ENCODE results near the gene PINLYP. TPM values are rescaled to one million over a fixed set of nuclear protein-coding genes. Genes with fewer than 3 reads are reported as not detected.

PINLYP gene
- polyA plus RNA-seq, 2 of the 4 experiments (the other 2 are of a cell fraction), result 0.27 TPM; not detected in 1

DNA sequence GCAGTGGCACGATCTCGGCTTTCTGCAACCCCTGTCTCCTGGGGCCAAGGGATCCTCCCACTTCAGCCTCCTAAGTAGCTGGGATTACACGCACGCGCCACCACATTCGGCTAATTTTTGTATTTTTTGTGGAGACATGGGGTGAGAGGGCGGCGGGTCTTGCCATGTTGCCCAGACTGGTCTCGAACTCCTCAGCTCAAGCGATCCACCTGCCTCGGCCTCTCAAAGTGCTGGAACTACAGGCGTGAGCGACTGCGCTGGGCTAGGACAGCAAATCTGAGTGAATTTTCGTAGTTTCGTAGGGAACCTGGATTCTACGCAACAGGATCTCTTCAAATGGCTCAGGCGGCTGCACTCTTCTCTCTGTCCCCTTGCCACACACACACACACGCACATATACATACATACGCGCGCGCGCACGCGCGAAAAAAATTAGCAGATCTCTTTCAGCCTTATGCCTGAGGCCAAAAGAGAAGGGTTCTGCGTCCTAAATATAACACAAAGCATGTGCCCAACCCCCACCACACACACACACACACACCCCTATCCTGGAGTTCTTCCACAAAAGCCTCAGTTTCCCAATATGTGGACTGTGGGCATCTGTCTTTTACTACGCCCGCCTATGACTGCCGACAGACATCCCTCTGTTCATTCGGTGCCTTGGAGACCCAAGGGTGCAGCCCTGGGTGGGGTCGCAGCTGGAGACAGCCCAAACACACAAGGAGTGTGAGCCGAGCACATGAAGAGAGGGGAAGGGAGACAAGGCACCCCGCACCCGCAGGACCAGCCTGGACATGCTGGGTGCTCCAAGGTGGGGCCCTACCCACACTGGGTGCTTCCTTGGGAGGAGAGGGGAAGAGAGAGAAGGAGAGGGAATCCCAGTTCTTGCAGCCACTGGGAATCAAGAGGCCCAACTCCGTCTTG lies 616 bp downstream of the PINLYP start:
- Histone ChIP-seq H3K4me1 (peaks cover 11% of the 10 kb centered on the region), H3K4me3 (peak overlapping the region; percentile 84), H3K27ac (peak overlapping the region; percentile 74 to 86), H3K9me3 (no peaks in the 10 kb centered on the region), H3K4me2 (peak overlapping the region; percentile 95)
- 82% methylated on average over 37 of the region's 37 CpGs for WGBS (ENCODE audit: missing lambda C conversion rate)
- DNase-seq (ENCODE audit: low read depth in 1 of 2, low spot score in 1 of 2) (no peak), ATAC-seq (peak in 1 of 2 experiments; percentile 6; a peak in 2 of 6 replicates), FAIRE-seq (no peak)
- ChIA-PET POLR2A (interaction anchor here (1.4 to 2.4 kb wide), 2 partner anchors 8 to 21 kb away, joined by 3 to 17 read pairs; partner anchors contain the start of genes IRGQ and ZNF576), CTCF (interaction anchor here (1.5 to 3.0 kb wide), 5 partner anchors 10 to 129 kb away, joined by 4 to 24 read pairs (median 9); no protein-coding TSS in a partner anchor)
- no peak for TF ChIP-seq CEBPB (IDR thresholded peaks at IDR 0.05)
- no peak for TF ChIP-seq ZC3H11A (IDR thresholded peaks at IDR 0.05)
- no peak for TF ChIP-seq ZSCAN20 (CRISPR knock-in tag; IDR thresholded peaks at IDR 0.05)
- TF ChIP-seq PHF8 (IDR thresholded peaks at IDR 0.05; ENCODE audit: borderline replicate concordance, low read depth), result no peak
- TF ChIP-seq, protein P1, sequence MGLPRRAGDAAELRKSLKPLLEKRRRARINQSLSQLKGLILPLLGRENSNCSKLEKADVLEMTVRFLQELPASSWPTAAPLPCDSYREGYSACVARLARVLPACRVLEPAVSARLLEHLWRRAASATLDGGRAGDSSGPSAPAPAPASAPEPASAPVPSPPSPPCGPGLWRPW (IDR thresholded peaks at IDR 0.05), result no peak
- TF ChIP-seq, protein P2, sequence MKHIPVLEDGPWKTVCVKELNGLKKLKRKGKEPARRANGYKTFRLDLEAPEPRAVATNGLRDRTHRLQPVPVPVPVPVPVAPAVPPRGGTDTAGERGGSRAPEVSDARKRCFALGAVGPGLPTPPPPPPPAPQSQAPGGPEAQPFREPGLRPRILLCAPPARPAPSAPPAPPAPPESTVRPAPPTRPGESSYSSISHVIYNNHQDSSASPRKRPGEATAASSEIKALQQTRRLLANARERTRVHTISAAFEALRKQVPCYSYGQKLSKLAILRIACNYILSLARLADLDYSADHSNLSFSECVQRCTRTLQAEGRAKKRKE (CRISPR knock-in tag; IDR thresholded peaks at IDR 0.05; ENCODE audit: low read depth), result no peak
- TF ChIP-seq FOSB (CRISPR knock-in tag; IDR thresholded peaks at IDR 0.05), result no peak
- TF ChIP-seq CHD4 (IDR thresholded peaks at IDR 0.05; ENCODE audit: borderline replicate concordance), result no peak
- no peak for TF ChIP-seq EHF (CRISPR knock-in tag; IDR thresholded peaks at IDR 0.05)
- no peak for TF ChIP-seq GATA3 (IDR thresholded peaks at IDR 0.05; ENCODE audit: borderline replicate concordance)
- no peak for TF ChIP-seq MAFK (IDR thresholded peaks at IDR 0.05; ENCODE audit: partially characterized antibody)
- no peak for TF ChIP-seq RNF2 (IDR thresholded peaks at IDR 0.05; ENCODE audit: borderline replicate concordance, low read depth)
- TF ChIP-seq FOSL2 (IDR thresholded peaks at IDR 0.05), result no peak
- no peak for TF ChIP-seq FOSL2 (CRISPR knock-in tag; IDR thresholded peaks at IDR 0.05)
- TF ChIP-seq SMC3 (IDR thresholded peaks at IDR 0.05), result no peak
- TF ChIP-seq, protein P3, sequence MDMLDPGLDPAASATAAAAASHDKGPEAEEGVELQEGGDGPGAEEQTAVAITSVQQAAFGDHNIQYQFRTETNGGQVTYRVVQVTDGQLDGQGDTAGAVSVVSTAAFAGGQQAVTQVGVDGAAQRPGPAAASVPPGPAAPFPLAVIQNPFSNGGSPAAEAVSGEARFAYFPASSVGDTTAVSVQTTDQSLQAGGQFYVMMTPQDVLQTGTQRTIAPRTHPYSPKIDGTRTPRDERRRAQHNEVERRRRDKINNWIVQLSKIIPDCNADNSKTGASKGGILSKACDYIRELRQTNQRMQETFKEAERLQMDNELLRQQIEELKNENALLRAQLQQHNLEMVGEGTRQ (IDR thresholded peaks at IDR 0.05), result no peak
- no peak for TF ChIP-seq NFE2L2 (conservative IDR thresholded peaks at IDR 0.05; ENCODE audit: low read length)
- TF ChIP-seq, protein P4, sequence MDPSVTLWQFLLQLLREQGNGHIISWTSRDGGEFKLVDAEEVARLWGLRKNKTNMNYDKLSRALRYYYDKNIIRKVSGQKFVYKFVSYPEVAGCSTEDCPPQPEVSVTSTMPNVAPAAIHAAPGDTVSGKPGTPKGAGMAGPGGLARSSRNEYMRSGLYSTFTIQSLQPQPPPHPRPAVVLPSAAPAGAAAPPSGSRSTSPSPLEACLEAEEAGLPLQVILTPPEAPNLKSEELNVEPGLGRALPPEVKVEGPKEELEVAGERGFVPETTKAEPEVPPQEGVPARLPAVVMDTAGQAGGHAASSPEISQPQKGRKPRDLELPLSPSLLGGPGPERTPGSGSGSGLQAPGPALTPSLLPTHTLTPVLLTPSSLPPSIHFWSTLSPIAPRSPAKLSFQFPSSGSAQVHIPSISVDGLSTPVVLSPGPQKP (IDR thresholded peaks at IDR 0.05; ENCODE audit: low read depth, low read length), result no peak

DNA sequence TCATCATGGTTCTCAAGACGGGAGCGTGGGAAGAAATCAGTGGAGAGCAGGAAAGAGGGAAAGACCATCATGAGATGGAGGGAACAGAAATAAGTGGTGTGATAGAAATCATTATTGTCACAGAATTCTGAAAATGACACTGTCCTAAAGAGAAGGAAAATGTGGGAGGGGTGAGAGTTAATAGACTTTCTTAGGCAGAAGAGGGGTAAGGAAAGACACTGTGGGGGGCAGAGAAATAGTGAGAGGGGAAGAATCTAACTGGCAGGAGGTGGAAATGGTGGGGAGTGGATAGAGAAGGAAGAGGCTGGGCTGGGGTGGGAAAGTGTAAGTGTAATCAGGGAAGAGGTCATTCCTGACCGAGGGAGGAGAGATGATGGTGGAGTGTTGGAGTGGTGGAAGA lies 3.2 kb downstream of the PINLYP start:
- ATAC-seq (no peak), FAIRE-seq (no peak), DNase-seq (ENCODE audit: low read depth in 1 of 2, low spot score in 1 of 2) (no peak)
- no peak overlapping the region for H3K4me3 ChIP-seq
- TF ChIP-seq FOSB (CRISPR knock-in tag; IDR thresholded peaks at IDR 0.05) (no peak), FOSL2 (IDR thresholded peaks at IDR 0.05) (no peak), FOSL2 (CRISPR knock-in tag; IDR thresholded peaks at IDR 0.05) (no peak), EHMT2 (IDR thresholded peaks at IDR 0.05; ENCODE audit: low read depth) (no peak), HEYL (CRISPR knock-in tag; IDR thresholded peaks at IDR 0.05) (no peak), HOXB5 (CRISPR knock-in tag; IDR thresholded peaks at IDR 0.05) (no peak), KDM1A (IDR thresholded peaks at IDR 0.05; ENCODE audit: low read depth) (no peak), TFCP2L1 (CRISPR knock-in tag; IDR thresholded peaks at IDR 0.05) (no peak), TP53 (CRISPR knock-in tag; IDR thresholded peaks at IDR 0.05) (no peak), CBX8 (IDR thresholded peaks at IDR 0.05) (no peak), CBX2 (IDR thresholded peaks at IDR 0.05; ENCODE audit: borderline replicate concordance, low read depth) (no peak), MYC (IDR thresholded peaks at IDR 0.05; ENCODE audit: borderline replicate concordance, low read length) (no peak), ZC3H11A (IDR thresholded peaks at IDR 0.05) (no peak)
- TF ChIP-seq, protein P5, sequence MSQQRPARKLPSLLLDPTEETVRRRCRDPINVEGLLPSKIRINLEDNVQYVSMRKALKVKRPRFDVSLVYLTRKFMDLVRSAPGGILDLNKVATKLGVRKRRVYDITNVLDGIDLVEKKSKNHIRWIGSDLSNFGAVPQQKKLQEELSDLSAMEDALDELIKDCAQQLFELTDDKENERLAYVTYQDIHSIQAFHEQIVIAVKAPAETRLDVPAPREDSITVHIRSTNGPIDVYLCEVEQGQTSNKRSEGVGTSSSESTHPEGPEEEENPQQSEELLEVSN (IDR thresholded peaks at IDR 0.05; ENCODE audit: borderline replicate concordance, low read depth), result no peak
- TF ChIP-seq, protein P3 (IDR thresholded peaks at IDR 0.05), result no peak
- H3K9me3 ChIP-seq, result no peaks in the 10 kb centered on the region
- WGBS (ENCODE audit: missing lambda C conversion rate), result 80% methylated on average over 3 of the region's 3 CpGs
- H3K27ac ChIP-seq, result no peak overlapping the region
- H3K4me2 ChIP-seq, result no peak overlapping the region
- POLR2A ChIA-PET, result no interaction called here
- CTCF ChIA-PET, result interaction anchor here (2.0 kb wide), 1 partner anchor 23 kb away, joined by 12 read pairs; no protein-coding TSS in a partner anchor
- peaks cover 11% of the 10 kb centered on the region for H3K4me1 ChIP-seq

All from A549 (cell line).